T-helper 1 cell treated with Interleukin-12 subunit alpha and Interleukin-12 subunit beta and Interleukin-4 antibody, amounts not matched to agents 30 μg/mL and 1 μg/mL, for 36 hours (primary cell): Measurements from ENCODE around the gene PRDX1.
"Not testable (repeated sequence)": the region's sequence is repeated elsewhere in the genome, so short reads cannot be mapped to it uniquely, and the experiment has no call there.

Experiments used
- H3K27ac Mint-ChIP-seq: one replicate; pipeline ENCODE4 v1.8.0; 2021; ENCODE audit warnings: mild to moderate bottlenecking, mixed read lengths
- H3K27me3 Mint-ChIP-seq: one replicate; pipeline ENCODE4 v1.8.0; 2021; ENCODE audit warnings: low read depth, mixed read lengths
- H3K36me3 Mint-ChIP-seq: one replicate; pipeline ENCODE4 v1.8.0; 2021; ENCODE audit warnings: low read depth, mixed read lengths
- H3K4me1 Mint-ChIP-seq: one replicate; pipeline ENCODE4 v1.8.0; 2021; ENCODE audit warnings: low read depth, mixed read lengths
- H3K4me3 Mint-ChIP-seq: one replicate; pipeline ENCODE4 v1.8.0; 2021; ENCODE audit warnings: mild to moderate bottlenecking, moderate library complexity, mixed read lengths
- H3K9me3 Mint-ChIP-seq: one replicate; pipeline ENCODE4 v1.8.0; 2021; ENCODE audit warnings: mixed read lengths

PRDX1 gene

DNA sequence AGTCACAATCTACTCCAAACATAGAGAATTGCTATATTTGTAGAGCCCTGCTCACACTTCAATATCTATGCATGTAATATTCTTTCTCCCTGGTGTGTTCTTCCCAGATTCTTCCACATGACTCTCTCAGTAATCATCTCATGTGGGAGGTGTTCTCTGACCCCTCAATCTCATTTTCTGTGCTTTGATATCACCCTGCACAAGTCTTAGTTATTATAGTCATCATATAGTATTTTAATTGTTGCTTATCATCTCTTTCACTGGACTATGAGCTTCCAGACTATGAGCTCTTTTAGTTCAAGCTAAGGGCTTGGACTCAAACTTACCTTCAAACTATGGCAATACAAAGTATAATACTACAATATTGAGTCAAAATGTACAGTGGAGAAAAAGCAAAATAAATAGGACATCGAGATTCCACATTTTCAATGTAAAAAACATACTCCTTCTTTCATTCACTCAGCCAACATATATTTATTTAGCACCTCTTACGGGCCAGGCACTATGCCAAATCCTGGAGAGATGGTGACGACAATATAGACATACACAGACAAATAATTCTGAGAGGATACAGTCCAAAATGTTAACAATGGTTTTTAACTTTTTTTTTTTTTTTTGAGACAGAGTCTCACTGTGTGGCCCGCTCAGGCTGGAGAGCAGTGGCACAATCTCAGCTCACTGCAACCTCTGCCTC is 43.4 kb downstream of the PRDX1 start:
- Mint-ChIP-seq H3K27ac (no peak overlapping the region), H3K27me3 (no peaks in the 10 kb centered on the region), H3K4me3 (no peak overlapping the region), H3K9me3 (no peaks in the 10 kb centered on the region), H3K36me3 (no peaks in the 10 kb centered on the region), H3K4me1 (peaks cover 3% of the 10 kb centered on the region)

GRCh38 chr1:45477646-45478045 is 44.0 kb downstream of the PRDX1 start:
- H3K9me3 Mint-ChIP-seq, result no peaks in the 10 kb centered on the region
- no peaks in the 10 kb centered on the region for H3K27me3 Mint-ChIP-seq
- H3K4me1 Mint-ChIP-seq, result peaks cover 3% of the 10 kb centered on the region
- no peak overlapping the region for H3K4me3 Mint-ChIP-seq
- H3K27ac Mint-ChIP-seq, result no peak overlapping the region
- H3K36me3 Mint-ChIP-seq, result no peaks in the 10 kb centered on the region

DNA sequence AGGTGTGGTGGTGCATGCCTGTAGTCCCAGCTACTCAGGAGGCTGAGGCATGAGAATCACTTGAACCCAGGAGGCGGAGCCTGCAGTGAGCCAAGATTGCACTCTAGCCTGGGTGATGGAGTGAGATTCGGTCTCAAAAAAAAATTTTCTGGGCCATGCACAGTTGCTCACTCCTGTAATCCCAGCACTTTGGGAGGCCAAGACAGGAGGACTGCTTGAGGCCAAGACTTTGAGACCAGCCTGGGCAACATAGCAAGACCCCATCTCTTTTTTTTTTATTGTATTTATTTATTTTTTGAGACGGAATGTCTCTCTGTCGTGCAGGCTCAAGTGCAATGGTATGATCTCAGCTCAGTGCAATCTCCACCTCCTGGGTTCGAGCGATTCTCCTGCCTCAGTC is 47.5 kb downstream of the PRDX1 start:
- not testable (repeated sequence) for H3K9me3 Mint-ChIP-seq, H3K4me1 Mint-ChIP-seq, H3K36me3 Mint-ChIP-seq

DNA sequence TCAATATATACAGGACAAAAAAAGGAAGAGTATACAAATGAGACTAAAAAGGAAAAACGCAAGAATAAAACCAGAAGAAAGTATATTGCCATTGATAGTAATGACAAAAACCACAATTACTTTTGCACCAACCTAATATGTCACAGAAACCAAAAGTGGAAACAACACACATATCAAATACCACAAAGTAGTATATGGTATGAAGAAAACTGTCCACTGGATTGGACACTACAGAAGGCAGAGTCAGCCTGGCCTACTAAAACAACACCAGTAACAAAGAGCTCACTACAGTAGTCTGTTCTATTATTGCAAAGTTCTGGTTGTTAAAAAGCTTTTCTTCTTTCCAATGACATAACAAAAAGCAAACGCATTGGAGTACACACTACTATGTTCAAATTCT is 48.4 kb downstream of the PRDX1 start:
- Mint-ChIP-seq H3K27ac (no peak overlapping the region), H3K4me1 (no peaks in the 10 kb centered on the region), H3K27me3 (peaks cover 3% of the 10 kb centered on the region), H3K4me3 (no peak overlapping the region), H3K36me3 (no peaks in the 10 kb centered on the region), H3K9me3 (no peaks in the 10 kb centered on the region)

More for the DNA sequence above, 47.5 kb downstream of the PRDX1 start:
- not testable (repeated sequence) for H3K27me3 Mint-ChIP-seq, H3K27ac Mint-ChIP-seq, H3K4me3 Mint-ChIP-seq

DNA sequence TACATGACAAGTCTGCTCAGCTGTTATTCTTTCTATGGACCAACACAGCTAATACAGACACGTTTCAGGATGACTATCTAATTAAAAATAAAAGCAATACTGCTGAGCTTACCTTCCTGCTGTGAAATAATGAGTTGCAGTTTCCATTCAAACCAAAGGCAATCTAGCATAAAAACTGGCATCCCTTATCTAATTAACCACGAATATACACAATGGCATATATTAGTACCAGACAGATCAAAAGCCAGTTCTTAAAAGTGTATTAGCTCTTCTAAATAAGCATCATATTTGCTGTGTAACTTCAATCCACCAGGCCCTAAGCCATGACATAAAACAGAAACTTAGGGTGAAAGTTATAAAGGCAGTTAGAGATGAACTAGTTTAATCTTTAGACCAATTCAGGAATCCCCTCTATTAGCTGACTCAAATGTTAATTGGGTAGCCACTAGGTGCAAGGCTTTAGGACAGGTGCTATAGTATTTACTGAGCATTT is 51.3 kb downstream of the PRDX1 start:
- Mint-ChIP-seq H3K9me3 (no peaks in the 10 kb centered on the region), H3K36me3 (no peaks in the 10 kb centered on the region), H3K4me1 (no peaks in the 10 kb centered on the region), H3K27me3 (peaks cover 3% of the 10 kb centered on the region), H3K27ac (no peak overlapping the region), H3K4me3 (no peak overlapping the region)

GRCh38 chr1:45467353-45467752 is 54.3 kb downstream of the PRDX1 start:
- not testable (repeated sequence) for H3K27ac Mint-ChIP-seq, H3K4me1 Mint-ChIP-seq, H3K27me3 Mint-ChIP-seq, H3K36me3 Mint-ChIP-seq, H3K9me3 Mint-ChIP-seq, H3K4me3 Mint-ChIP-seq

GRCh38 chr1:45465277-45465676 is 56.4 kb downstream of the PRDX1 start:
- H3K4me1 Mint-ChIP-seq, result no peaks in the 10 kb centered on the region
- no peaks in the 10 kb centered on the region for H3K36me3 Mint-ChIP-seq
- H3K27ac Mint-ChIP-seq, result no peak overlapping the region
- no peaks in the 10 kb centered on the region for H3K9me3 Mint-ChIP-seq
- H3K4me3 Mint-ChIP-seq, result no peak overlapping the region
- peaks cover 2% of the 10 kb centered on the region for H3K27me3 Mint-ChIP-seq
